ENCODE results near the gene UCK2. TPM values are rescaled to one million over a fixed set of nuclear protein-coding genes. Genes with fewer than 3 reads are reported as not detected.

UCK2 gene
- total RNA-seq, 3 donors from 2014 or later (not counting 1 experiment from before 2014, with no cell fraction given), result 12.8 to 20.5 (median 14.4) TPM

DNA sequence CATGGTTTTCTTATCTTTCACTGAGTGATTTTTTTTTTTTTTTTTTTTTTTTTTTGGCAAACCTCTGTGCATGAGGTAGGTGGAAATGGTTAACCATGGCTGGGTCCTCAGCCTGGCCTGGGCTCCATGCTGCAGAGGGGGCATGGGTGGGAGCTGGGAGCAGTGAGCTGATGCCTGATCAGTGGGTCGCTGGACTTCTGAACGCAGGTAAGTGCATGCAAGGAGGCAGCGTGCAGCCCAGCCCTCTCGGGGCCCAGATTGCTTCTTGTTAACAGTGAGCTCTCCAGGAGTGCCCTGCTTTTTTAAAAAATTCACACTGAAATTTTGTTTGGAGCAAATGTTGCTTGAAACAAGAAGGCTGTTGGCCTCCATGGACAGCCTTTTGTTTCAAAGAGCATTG, 75.2 kb downstream of the UCK2 start:
- Mint-ChIP-seq H3K27ac (no peak overlapping the region), H3K27me3 (ENCODE audit: low read depth in 2 of 2) (no peaks in the 10 kb centered on the region), H3K4me3 (no peak overlapping the region), H3K9me3 (no peaks in the 10 kb centered on the region), H3K4me1 (peaks cover 3 to 16% of the 10 kb centered on the region in 2 donors), H3K36me3 (no peaks in the 10 kb centered on the region)
- H3K36me3 ChIP-seq (ENCODE audit: control insufficient read depth, insufficient read depth, low read length), result peaks cover 14% of the 10 kb centered on the region
- no peaks in the 10 kb centered on the region for H3K27me3 ChIP-seq (ENCODE audit: control insufficient read depth, insufficient read depth, low read length)
- no peak overlapping the region for H3K4me3 ChIP-seq (ENCODE audit: low read length)
- ATAC-seq (no peak), DNase-seq (no peak)
- TF ChIP-seq, protein P1, sequence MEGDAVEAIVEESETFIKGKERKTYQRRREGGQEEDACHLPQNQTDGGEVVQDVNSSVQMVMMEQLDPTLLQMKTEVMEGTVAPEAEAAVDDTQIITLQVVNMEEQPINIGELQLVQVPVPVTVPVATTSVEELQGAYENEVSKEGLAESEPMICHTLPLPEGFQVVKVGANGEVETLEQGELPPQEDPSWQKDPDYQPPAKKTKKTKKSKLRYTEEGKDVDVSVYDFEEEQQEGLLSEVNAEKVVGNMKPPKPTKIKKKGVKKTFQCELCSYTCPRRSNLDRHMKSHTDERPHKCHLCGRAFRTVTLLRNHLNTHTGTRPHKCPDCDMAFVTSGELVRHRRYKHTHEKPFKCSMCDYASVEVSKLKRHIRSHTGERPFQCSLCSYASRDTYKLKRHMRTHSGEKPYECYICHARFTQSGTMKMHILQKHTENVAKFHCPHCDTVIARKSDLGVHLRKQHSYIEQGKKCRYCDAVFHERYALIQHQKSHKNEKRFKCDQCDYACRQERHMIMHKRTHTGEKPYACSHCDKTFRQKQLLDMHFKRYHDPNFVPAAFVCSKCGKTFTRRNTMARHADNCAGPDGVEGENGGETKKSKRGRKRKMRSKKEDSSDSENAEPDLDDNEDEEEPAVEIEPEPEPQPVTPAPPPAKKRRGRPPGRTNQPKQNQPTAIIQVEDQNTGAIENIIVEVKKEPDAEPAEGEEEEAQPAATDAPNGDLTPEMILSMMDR (IDR thresholded peaks at IDR 0.05), result no peak
- 97% methylated on average over 4 of the region's 4 CpGs for WGBS (ENCODE audit: insufficient coverage)
- H3K4me1 ChIP-seq (ENCODE audit: control insufficient read depth, insufficient read depth, low read length), result no peaks in the 10 kb centered on the region
- H3K9me3 ChIP-seq (ENCODE audit: control insufficient read depth, insufficient read depth, low read length), result no peaks in the 10 kb centered on the region
- no peak overlapping the region for H3K27ac ChIP-seq (ENCODE audit: low read length)
- intact Hi-C loops (cut with micrococcal nuclease), result no loop called here

DNA sequence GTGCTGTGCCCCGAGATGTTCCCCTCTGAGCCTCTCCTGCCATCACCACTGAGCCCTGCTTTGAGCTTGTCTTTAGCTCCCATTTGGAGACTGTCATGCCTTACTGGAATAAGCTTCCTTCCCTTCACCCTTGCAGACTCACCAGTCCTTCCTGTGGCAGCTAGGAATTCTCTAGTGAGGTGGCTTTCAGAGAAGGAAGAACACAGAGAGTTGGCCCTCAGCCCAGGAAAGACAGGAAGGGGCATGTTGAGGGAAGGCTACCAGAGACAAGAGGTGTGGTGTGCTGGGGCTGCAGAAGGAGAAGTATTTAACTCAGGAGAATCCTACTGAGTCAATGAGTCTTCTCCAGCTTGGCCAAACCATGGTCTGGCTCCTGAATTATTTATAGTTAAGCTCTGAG, 76.3 kb downstream of the UCK2 start:
- Histone ChIP-seq H3K4me3 (ENCODE audit: low read length) (no peak overlapping the region), H3K9me3 (ENCODE audit: control insufficient read depth, insufficient read depth, low read length) (no peaks in the 10 kb centered on the region), H3K36me3 (ENCODE audit: control insufficient read depth, insufficient read depth, low read length) (peaks cover 16% of the 10 kb centered on the region), H3K27me3 (ENCODE audit: control insufficient read depth, insufficient read depth, low read length) (no peaks in the 10 kb centered on the region), H3K4me1 (ENCODE audit: control insufficient read depth, insufficient read depth, low read length) (no peaks in the 10 kb centered on the region), H3K27ac (ENCODE audit: low read length) (no peak overlapping the region)
- Mint-ChIP-seq H3K4me1 (peaks cover 0 to 15% of the 10 kb centered on the region in 2 donors), H3K9me3 (no peaks in the 10 kb centered on the region), H3K27ac (no peak overlapping the region), H3K36me3 (no peaks in the 10 kb centered on the region), H3K27me3 (ENCODE audit: low read depth in 2 of 2) (no peaks in the 10 kb centered on the region), H3K4me3 (no peak overlapping the region)
- intact Hi-C loops (cut with micrococcal nuclease), result no loop called here
- WGBS (ENCODE audit: insufficient coverage), result 77% methylated on average over 1 of the region's 1 CpG
- no peak for DNase-seq
- no peak for ATAC-seq
- TF ChIP-seq, protein P1 (IDR thresholded peaks at IDR 0.05), result no peak

DNA sequence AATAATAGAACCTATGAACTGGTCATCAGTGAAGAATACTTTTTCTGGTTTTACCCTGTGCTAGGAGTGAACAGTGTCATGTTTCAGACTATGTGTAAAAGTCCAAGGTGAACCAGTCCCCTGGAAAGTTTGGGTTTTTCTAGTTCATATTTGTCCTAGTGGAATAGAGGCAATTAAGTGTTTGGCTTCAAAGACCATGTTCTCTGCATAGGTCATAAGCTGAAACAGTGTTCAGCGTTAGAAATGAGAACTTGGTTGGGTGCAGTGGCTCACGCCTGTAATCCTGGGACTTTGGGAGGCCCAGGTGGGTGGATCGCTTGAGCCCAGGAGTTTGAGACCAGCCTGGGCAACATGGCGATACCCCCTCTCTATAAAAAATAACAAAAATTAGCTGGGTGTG, 77.5 kb downstream of the UCK2 start:
- Histone ChIP-seq H3K9me3 (ENCODE audit: control insufficient read depth, insufficient read depth, low read length) (no peaks in the 10 kb centered on the region), H3K27ac (ENCODE audit: low read length) (no peak overlapping the region), H3K4me1 (ENCODE audit: control insufficient read depth, insufficient read depth, low read length) (no peaks in the 10 kb centered on the region), H3K36me3 (ENCODE audit: control insufficient read depth, insufficient read depth, low read length) (peaks cover 18% of the 10 kb centered on the region), H3K27me3 (ENCODE audit: control insufficient read depth, insufficient read depth, low read length) (no peaks in the 10 kb centered on the region), H3K4me3 (ENCODE audit: low read length) (no peak overlapping the region)
- no peak for ATAC-seq
- Mint-ChIP-seq H3K27ac (no peak overlapping the region), H3K4me1 (peaks cover 0 to 14% of the 10 kb centered on the region in 2 donors), H3K9me3 (no peaks in the 10 kb centered on the region), H3K27me3 (ENCODE audit: low read depth in 2 of 2) (no peaks in the 10 kb centered on the region), H3K4me3 (no peak overlapping the region), H3K36me3 (no peaks in the 10 kb centered on the region)
- TF ChIP-seq, protein P1 (IDR thresholded peaks at IDR 0.05), result no peak
- intact Hi-C loops (cut with micrococcal nuclease), result no loop called here
- 75% methylated on average over 2 of the region's 4 CpGs for WGBS (ENCODE audit: insufficient coverage)
- DNase-seq, result no peak

DNA sequence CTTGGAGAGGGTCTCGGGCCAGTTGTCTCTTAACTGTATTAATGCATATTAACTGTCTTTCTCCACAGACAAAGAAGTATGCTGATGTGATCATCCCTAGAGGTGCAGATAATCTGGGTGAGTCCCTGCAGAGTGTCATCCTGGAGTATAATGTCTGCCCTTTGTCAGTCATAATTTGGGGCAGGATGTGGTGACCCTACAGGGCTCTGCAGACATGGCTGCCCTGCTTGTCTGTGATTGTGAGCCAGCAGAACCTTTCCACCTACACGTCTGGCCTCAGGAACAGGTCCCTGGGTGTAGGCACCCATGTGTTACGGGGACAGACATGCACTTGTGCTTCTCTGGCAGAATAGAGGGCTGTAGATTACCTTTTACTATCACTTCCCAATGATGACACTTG, 78.4 kb downstream of the UCK2 start:
- intact Hi-C loops (cut with micrococcal nuclease), result no loop called here

More for the DNA sequence above, 78.4 kb downstream of the UCK2 start:
- Mint-ChIP-seq H3K4me1 (peaks cover 0 to 6% of the 10 kb centered on the region in 2 donors), H3K27me3 (ENCODE audit: low read depth in 2 of 2) (no peaks in the 10 kb centered on the region), H3K27ac (no peak overlapping the region), H3K9me3 (no peaks in the 10 kb centered on the region), H3K36me3 (no peaks in the 10 kb centered on the region), H3K4me3 (no peak overlapping the region)
- TF ChIP-seq, protein P1 (IDR thresholded peaks at IDR 0.05), result no peak
- H3K36me3 ChIP-seq (ENCODE audit: control insufficient read depth, insufficient read depth, low read length), result peaks cover 18% of the 10 kb centered on the region
- no peaks in the 10 kb centered on the region for H3K4me1 ChIP-seq (ENCODE audit: control insufficient read depth, insufficient read depth, low read length)
- H3K27me3 ChIP-seq (ENCODE audit: control insufficient read depth, insufficient read depth, low read length), result no peaks in the 10 kb centered on the region
- ATAC-seq, result no peak
- H3K27ac ChIP-seq (ENCODE audit: low read length), result no peak overlapping the region
- H3K9me3 ChIP-seq (ENCODE audit: control insufficient read depth, insufficient read depth, low read length), result no peaks in the 10 kb centered on the region
- no peak overlapping the region for H3K4me3 ChIP-seq (ENCODE audit: low read length)
- 82% methylated on average over 3 of the region's 3 CpGs for WGBS (ENCODE audit: insufficient coverage)
- DNase-seq, result no peak
